ENCODE data around the gene CHMP6. TPM values are rescaled to one million over a fixed set of nuclear protein-coding genes. Genes with fewer than 3 reads are reported as not detected.

The CHMP6 gene
- 9.8 and 12.0 TPM in 2 replicates for total RNA-seq

DNA sequence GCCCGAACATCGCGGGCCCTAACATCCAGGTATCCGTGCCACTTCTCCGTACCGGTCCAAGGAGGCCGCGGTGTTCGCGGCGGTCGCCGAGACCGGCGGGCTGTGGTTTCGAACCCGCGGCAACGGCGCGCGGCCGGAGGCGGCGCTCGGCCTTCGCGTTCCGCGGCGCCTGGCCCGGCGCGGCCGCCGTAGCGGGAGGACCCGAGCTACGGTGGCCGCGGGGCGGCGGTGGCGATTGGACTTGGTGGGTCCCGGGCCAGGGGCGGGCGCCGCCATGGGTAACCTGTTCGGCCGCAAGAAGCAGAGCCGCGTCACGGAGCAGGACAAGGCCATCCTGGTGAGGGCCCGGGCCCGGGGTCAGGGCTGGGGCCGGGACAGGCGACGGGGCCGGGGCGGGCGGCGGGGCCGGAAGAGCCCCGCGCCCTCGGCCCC lies at the start of gene CHMP6:
TSS of gene CHMP6 (plus strand) at position 197 of the 432 bp plus-strand sequence. CDS start at position 275, 78 bp downstream.

DNA sequence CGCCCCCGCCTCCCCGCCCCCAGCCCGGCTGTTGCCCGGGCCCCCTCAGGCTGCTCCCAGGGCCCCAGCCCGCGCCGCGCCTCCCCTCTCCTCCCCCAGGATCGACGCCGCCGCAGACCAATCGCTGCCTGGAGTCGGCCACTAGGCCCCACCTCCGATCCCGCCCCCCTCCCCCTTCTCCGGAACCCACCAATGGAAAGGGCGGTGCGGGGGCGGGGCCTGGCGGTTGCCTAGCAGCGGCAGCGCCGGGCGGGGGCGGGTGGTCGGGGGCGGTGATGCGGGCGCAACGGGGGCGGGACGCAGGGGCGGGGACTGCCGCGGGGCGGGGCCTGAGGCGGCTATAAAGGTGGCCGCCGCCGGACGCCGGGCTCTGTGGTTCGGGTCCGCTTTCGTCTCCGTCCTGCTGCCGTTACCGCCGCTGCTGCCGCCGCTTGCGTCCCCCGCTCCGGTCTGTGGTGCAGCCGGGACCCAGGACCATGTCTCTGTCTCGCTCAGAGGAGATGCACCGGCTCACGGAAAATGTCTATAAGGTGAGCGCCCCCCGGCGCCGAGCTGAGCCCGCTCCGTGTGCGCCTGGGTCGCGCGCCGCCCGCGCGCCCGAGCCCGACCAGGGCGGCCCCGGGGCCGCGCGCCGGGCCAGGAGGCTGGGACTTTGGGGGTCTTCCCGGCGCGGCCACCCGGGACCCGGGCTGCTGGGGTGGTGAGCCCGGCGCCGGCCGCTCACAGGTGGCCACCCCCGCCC lies 43.3 kb downstream of the CHMP6 start, which contains the start of gene BAIAP2:
TSS of gene BAIAP2 (plus strand) at position 373 of the 742 bp plus-strand sequence. CDS start at position 477, 104 bp downstream.

Other genes with a start within 250 kb of the CHMP6 start
- 22.3 and 28.5 TPM in 2 replicates for gene BAIAP2, start 43.3 kb downstream of the CHMP6 start, total RNA-seq
- not detected in 2 replicates for gene PVALEF, start 173.7 kb downstream of the CHMP6 start, total RNA-seq
- gene AATK, start 174.4 kb downstream of the CHMP6 start, total RNA-seq, result 0.32 TPM in 1 of 2 replicates, not detected in the other
- 11.7 and 13.7 TPM in 2 replicates for gene CEP131, start 231.1 kb downstream of the CHMP6 start, total RNA-seq
- 8.2 and 11.3 TPM in 2 replicates for gene TEPSIN, start 247.2 kb downstream of the CHMP6 start, total RNA-seq
- 43.7 and 71.5 TPM in 2 replicates for gene NDUFAF8, start 247.5 kb downstream of the CHMP6 start, total RNA-seq

Measured in bronchial smooth muscle cell (primary cell).